Small intestine (tissue), 7 donors: ENCODE results near the gene KRTAP6-1. TPM values are rescaled to one million over a fixed set of nuclear protein-coding genes. Genes with fewer than 3 reads are reported as not detected.

ENCODE experiments used
- DNase-seq, 2 donors: peaks; one replicate each; pipeline versions ENCODE4 v3.0.0 to v3.0.0-alpha.2; 2013
- FAIRE-seq: peaks from 2 replicates; lab custom pipeline; 2012; peaks lifted over from hg19 to GRCh38; lab: Jason Lieb, UNC
- H3K27ac ChIP-seq, 3 donors: one replicate each; pipeline ENCODE4 v1.5.1; 2013; ENCODE audit warnings: low read length in 2 of 3, mild to moderate bottlenecking in 2 of 3, control low read depth in 1 of 3, inconsistent platforms in 1 of 3, low read depth in 1 of 3, moderate library complexity in 1 of 3
- H3K27me3 ChIP-seq, 3 donors: one replicate each; pipeline ENCODE4 v1.6.1; 2013; ENCODE audit warnings: low read length in 3 of 3, inconsistent platforms in 1 of 3; ENCODE audit not compliant: control insufficient read depth in 3 of 3, insufficient read depth in 3 of 3
- H3K36me3 ChIP-seq, 3 donors: one replicate each; pipeline ENCODE4 v1.6.1; 2013; ENCODE audit warnings: low read length in 3 of 3, inconsistent platforms in 1 of 3, low read depth in 1 of 3, mild to moderate bottlenecking in 1 of 3, moderate library complexity in 1 of 3; ENCODE audit not compliant: control insufficient read depth in 3 of 3, insufficient read depth in 2 of 3
- H3K4me1 ChIP-seq, 3 donors: one replicate each; pipeline ENCODE4 v1.6.1; 2013; ENCODE audit warnings: low read length in 2 of 3, inconsistent platforms in 1 of 3, low read depth in 1 of 3, mild to moderate bottlenecking in 1 of 3, moderate library complexity in 1 of 3; ENCODE audit not compliant: control insufficient read depth in 3 of 3, insufficient read depth in 2 of 3
- H3K4me3 ChIP-seq, 3 donors: one replicate each; pipeline ENCODE4 v1.5.1; 2013; ENCODE audit warnings: low read length in 3 of 3, control low read depth in 1 of 3, inconsistent platforms in 1 of 3, low read depth in 1 of 3, mild to moderate bottlenecking in 1 of 3, moderate library complexity in 1 of 3
- H3K9me3 ChIP-seq, 2 donors: one replicate each; pipeline ENCODE4 v1.6.1; 2013; ENCODE audit warnings: low read depth in 1 of 2, low read length in 1 of 2; ENCODE audit not compliant: control insufficient read depth in 2 of 2, insufficient read depth in 1 of 2
- WGBS, 3 donors: extraction: QIAGEN DNeasy Blood & Tissue Kit; methylation state at CpG; one replicate each; pipeline ENCODE4 v1.1.7; 2013; 5-methylcytosine and 5-hydroxymethylcytosine counted together
- polyA plus RNA-seq, 4 donors: library from polyadenylated mRNA; stranded (reverse) in 3 of 4; unstranded in 1 of 4; fragments of 200-250 nt in 3 of 4; fragments of 120-200 nt in 1 of 4; gene quantifications; one replicate each; pipeline versions ENCODE4 v1.2.1 to v1.2.3, GENCODE V29; 2013
- donor health status: healthy with polysubstance abuse.
- donor health status: control.
- donor health status: control.
- donor health status: Bipolar disorder and iron deficiency.
- donor health status: healthy.

Gene KRTAP6-1
- polyA plus RNA-seq, 4 donors, result not detected

- H3K4me3 ChIP-seq, result no peak within 1 kb of the TSS
- H3K36me3 ChIP-seq, result no peaks in the 10 kb centered on the region
- H3K27ac ChIP-seq, result no peak within 1 kb of the TSS
- H3K27me3 ChIP-seq, result no peaks in the 10 kb centered on the region
- FAIRE-seq (no peak), DNase-seq (no peak)
- H3K9me3 ChIP-seq, result peaks cover 0 to 5% of the 10 kb centered on the region in 2 donors
- no peaks in the 10 kb centered on the region for H3K4me1 ChIP-seq
- 95 to 97% (median 96%) methylated on average over 6 of the region's 6 CpGs for WGBS, 3 donors
These were observed 14.9 kb downstream of the KRTAP6-1 start, which contains the start of gene KRTAP6-2 for GRCh38 chr21:30598802-30599201. Gene KRTAP6-2 (minus strand): TSS chr21:30598902. CDS start chr21:30598874, 28 bp downstream.

- peaks cover 0 to 2% of the 10 kb centered on the region in 2 donors for H3K9me3 ChIP-seq
- H3K4me3 ChIP-seq, result no peak within 1 kb of the TSS
- no peak for FAIRE-seq
- no peak within 1 kb of the TSS for H3K27ac ChIP-seq
- no peaks in the 10 kb centered on the region for H3K4me1 ChIP-seq
- no peaks in the 10 kb centered on the region for H3K27me3 ChIP-seq
- no peaks in the 10 kb centered on the region for H3K36me3 ChIP-seq
- WGBS, 3 donors, result 91 to 97% (median 92%) methylated on average over 4 of the region's 4 CpGs
- DNase-seq, result no peak
These were observed 21.6 kb downstream of the KRTAP6-1 start, which contains the start of gene KRTAP6-3 for GRCh38 chr21:30592140-30592539. Gene KRTAP6-3 (plus strand): TSS chr21:30592440. CDS start chr21:30592446, 6 bp downstream.

GRCh38 chr21:30590297-30590696, 23.4 kb downstream of the KRTAP6-1 start, which contains the start of gene KRTAP22-2:
Gene KRTAP22-2 (minus strand): TSS chr21:30590397.
- Histone ChIP-seq H3K4me3 (no peak within 1 kb of the TSS), H3K9me3 (peaks cover 0 to 2% of the 10 kb centered on the region in 2 donors), H3K36me3 (no peaks in the 10 kb centered on the region), H3K27ac (no peak within 1 kb of the TSS), H3K4me1 (no peaks in the 10 kb centered on the region), H3K27me3 (no peaks in the 10 kb centered on the region)
- DNase-seq, result no peak
- FAIRE-seq, result no peak

- DNase-seq, result no peak
- FAIRE-seq, result no peak
- H3K4me1 ChIP-seq, result no peaks in the 10 kb centered on the region
- H3K36me3 ChIP-seq, result no peaks in the 10 kb centered on the region
- H3K4me3 ChIP-seq, result no peak overlapping the region
- 77 to 88% (median 80%) methylated on average over 1 of the region's 1 CpG for WGBS, 3 donors
- H3K9me3 ChIP-seq, result no peaks in the 10 kb centered on the region
- no peak overlapping the region for H3K27ac ChIP-seq
- no peaks in the 10 kb centered on the region for H3K27me3 ChIP-seq
These were observed 30.9 kb downstream of the KRTAP6-1 start for GRCh38 chr21:30582870-30583269.

GRCh38 chr21:30580132-30580531, 33.6 kb downstream of the KRTAP6-1 start:
- H3K9me3 ChIP-seq, result no peaks in the 10 kb centered on the region
- H3K27me3 ChIP-seq, result no peaks in the 10 kb centered on the region
- H3K27ac ChIP-seq, result no peak overlapping the region
- no peaks in the 10 kb centered on the region for H3K4me1 ChIP-seq
- H3K4me3 ChIP-seq, result no peak overlapping the region
- DNase-seq (no peak), FAIRE-seq (no peak)
- WGBS, 3 donors, result 40 to 57% (median 41%) methylated on average over 3 of the region's 3 CpGs
- no peaks in the 10 kb centered on the region for H3K36me3 ChIP-seq

- Histone ChIP-seq H3K27ac (no peak overlapping the region), H3K27me3 (no peaks in the 10 kb centered on the region), H3K9me3 (no peaks in the 10 kb centered on the region), H3K4me1 (no peaks in the 10 kb centered on the region), H3K36me3 (no peaks in the 10 kb centered on the region), H3K4me3 (no peak overlapping the region)
- DNase-seq (no peak), FAIRE-seq (no peak)
- 46 to 64% (median 60%) methylated on average over 1 of the region's 1 CpG for WGBS, 3 donors
These were observed 34.4 kb downstream of the KRTAP6-1 start for GRCh38 chr21:30579346-30579745.

GRCh38 chr21:30577766-30578165, 36.0 kb downstream of the KRTAP6-1 start:
- no peak for DNase-seq
- Histone ChIP-seq H3K27ac (no peak overlapping the region), H3K9me3 (no peaks in the 10 kb centered on the region), H3K36me3 (no peaks in the 10 kb centered on the region), H3K4me1 (no peaks in the 10 kb centered on the region), H3K4me3 (no peak overlapping the region), H3K27me3 (no peaks in the 10 kb centered on the region)
- no peak for FAIRE-seq

- H3K27ac ChIP-seq, result no peak overlapping the region
- H3K27me3 ChIP-seq, result no peaks in the 10 kb centered on the region
- no peaks in the 10 kb centered on the region for H3K36me3 ChIP-seq
- no peak overlapping the region for H3K4me3 ChIP-seq
- DNase-seq (no peak), FAIRE-seq (no peak)
- no peaks in the 10 kb centered on the region for H3K4me1 ChIP-seq
- H3K9me3 ChIP-seq, result no peaks in the 10 kb centered on the region
These were observed 46.1 kb downstream of the KRTAP6-1 start for GRCh38 chr21:30567617-30568016.

- H3K4me1 ChIP-seq, result no peaks in the 10 kb centered on the region
- H3K36me3 ChIP-seq, result no peaks in the 10 kb centered on the region
- DNase-seq (no peak), FAIRE-seq (no peak)
- H3K27ac ChIP-seq, result no peak overlapping the region
- 79 to 86% (median 81%) methylated on average over 2 of the region's 2 CpGs for WGBS, 3 donors
- no peaks in the 10 kb centered on the region for H3K9me3 ChIP-seq
- no peak overlapping the region for H3K4me3 ChIP-seq
- no peaks in the 10 kb centered on the region for H3K27me3 ChIP-seq
These were observed 50.1 kb downstream of the KRTAP6-1 start for GRCh38 chr21:30563630-30564029.
